HG02623 (cell line): ENCODE data around the gene CD36.

Source experiments
- ATAC-seq: cut with Tn5 transposase; IDR thresholded peaks from one replicate; pipeline ENCODE4 v1.9.1; 2021; ENCODE audit warnings: moderate library complexity; ENCODE audit not compliant: unreplicated experiment

CD36 gene

GRCh38 chr7:80686576-80686975 is 48.1 kb downstream of the CD36 start:
- ATAC-seq = no peak

GRCh38 chr7:80699045-80699638 is 60.7 kb downstream of the CD36 start:
- peak; percentile 63 for ATAC-seq

- ATAC-seq = no peak
These were observed 61.3 kb downstream of the CD36 start for GRCh38 chr7:80699721-80700256.

GRCh38 chr7:80703272-80703671 is 64.8 kb downstream of the CD36 start:
- ATAC-seq = no peak

GRCh38 chr7:80705130-80705781 is 66.8 kb downstream of the CD36 start:
- no peak for ATAC-seq

GRCh38 chr7:80707318-80707717 is 68.9 kb downstream of the CD36 start:
- no peak for ATAC-seq

GRCh38 chr7:80708123-80708522 is 69.7 kb downstream of the CD36 start:
- ATAC-seq = no peak

- ATAC-seq = no peak
These were observed 73.1 kb downstream of the CD36 start for GRCh38 chr7:80711531-80711930.

- no peak for ATAC-seq
These were observed 80.8 kb downstream of the CD36 start for GRCh38 chr7:80719261-80719660.

GRCh38 chr7:80720146-80720545 is 81.7 kb downstream of the CD36 start:
- no peak for ATAC-seq

GRCh38 chr7:80721883-80722615 is 83.6 kb downstream of the CD36 start:
- ATAC-seq = no peak

- ATAC-seq = no peak
These were observed 84.3 kb downstream of the CD36 start for GRCh38 chr7:80722616-80723195.

- no peak for ATAC-seq
These were observed 85.9 kb downstream of the CD36 start for GRCh38 chr7:80724249-80724871.

- no peak for ATAC-seq
These were observed 86.8 kb downstream of the CD36 start for GRCh38 chr7:80725181-80725611.
